AG04449 (cell line): ENCODE data around the gene PIEZO2.

Experiments
- CTCF ChIA-PET: fragments of 350-600 bp; formaldehyde crosslinking; extraction: SDS; loops from one replicate; lab custom pipeline; 2021; ENCODE audit warnings: antibody characterized with exemption; lab: Yijun Ruan, JAX
- POLR2A ChIA-PET: fragments of 400-600, 350-600 bp; formaldehyde crosslinking; extraction: SDS; loops from one replicate; lab custom pipeline; 2020; ENCODE audit warnings: antibody characterized with exemption, inconsistent platforms; lab: Yijun Ruan, JAX
- DNase-seq: peaks from one replicate; pipeline ENCODE4 v3.0.0-alpha.2; 2010; ENCODE audit warnings: low read depth, low spot score
- H3K4me3 ChIP-seq: 2 replicates; pipeline ENCODE4 v1.5.1; 2011; ENCODE audit warnings: low read depth, mild to moderate bottlenecking, control low read depth, low read length
- CTCF ChIP-seq: IDR thresholded peaks from one replicate; pipeline ENCODE4 v1.5.1; 2011; ENCODE audit warnings: mild to moderate bottlenecking, moderate library complexity, low read length, control low read depth, inconsistent platforms; ENCODE audit not compliant: insufficient read depth; ENCODE audit errors: missing control alignments

PIEZO2 gene

DNA sequence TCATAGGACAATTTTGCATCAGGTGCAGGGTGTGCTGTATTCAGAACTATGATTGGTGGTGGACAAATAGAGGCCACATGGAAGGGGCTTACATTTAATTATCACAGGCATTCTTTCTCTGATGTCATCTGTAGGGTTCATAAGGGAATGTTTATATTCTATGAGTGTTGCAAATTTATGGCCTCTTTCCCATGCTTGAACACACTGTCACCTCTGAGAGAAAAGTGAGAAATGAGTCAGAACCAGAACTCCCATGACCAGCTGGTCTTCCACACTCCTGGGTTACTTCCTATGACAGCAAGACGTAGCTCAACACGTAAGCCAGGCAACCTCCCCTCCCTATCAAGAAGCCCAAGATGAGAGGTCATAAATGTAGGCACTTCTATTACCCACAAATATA lies 310.8 kb downstream of the PIEZO2 start:
- no peak overlapping the region for H3K4me3 ChIP-seq
- DNase-seq = no peak
- ChIA-PET POLR2A (no interaction called here), CTCF (interaction anchor here (4.0 kb wide), 1 partner anchor 12 kb away, joined by 22 read pairs; no protein-coding TSS in a partner anchor)
- no peak for TF ChIP-seq CTCF

- no peak for TF ChIP-seq CTCF
- H3K4me3 ChIP-seq = no peak overlapping the region
- DNase-seq = no peak
- ChIA-PET CTCF (no interaction called here), POLR2A (no interaction called here)
Measured at GRCh38 chr18:10834128-10834815, 315.1 kb downstream of the PIEZO2 start.

DNA sequence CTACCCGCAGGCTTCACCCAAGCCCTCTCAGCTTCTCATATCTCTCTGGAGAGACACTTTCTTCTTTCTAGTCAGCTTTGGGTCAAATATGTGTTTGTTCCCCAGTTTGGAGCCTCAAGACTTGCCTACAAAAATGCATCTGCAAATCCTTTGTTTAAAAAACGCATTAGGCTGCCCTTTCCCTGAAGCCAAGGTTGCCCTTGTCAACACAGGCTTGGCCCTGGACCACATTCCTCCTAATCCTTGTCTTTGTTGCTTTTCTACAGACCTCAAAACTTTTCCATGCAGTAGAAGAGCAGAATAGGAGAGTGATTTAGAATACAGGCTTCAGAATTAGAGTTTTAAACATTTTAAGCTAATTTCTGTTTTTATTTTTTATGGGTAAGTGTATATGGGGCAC lies 315.7 kb downstream of the PIEZO2 start:
- no peak overlapping the region for H3K4me3 ChIP-seq
- TF ChIP-seq CTCF = no peak
- ChIA-PET CTCF (no interaction called here), POLR2A (no interaction called here)
- no peak for DNase-seq

GRCh38 chr18:10826400-10826799 lies 323.0 kb downstream of the PIEZO2 start:
- CTCF ChIA-PET = no interaction called here
- POLR2A ChIA-PET = no interaction called here
- DNase-seq = no peak
- no peak for TF ChIP-seq CTCF
- H3K4me3 ChIP-seq = no peak overlapping the region

- H3K4me3 ChIP-seq = no peak overlapping the region
- CTCF ChIA-PET = interaction anchor here (1.0 kb wide), 1 partner anchor 34 kb away, joined by 3 read pairs; no protein-coding TSS in a partner anchor
- TF ChIP-seq CTCF = no peak
- POLR2A ChIA-PET = no interaction called here
- DNase-seq = no peak
Measured at GRCh38 chr18:10822456-10822855, 326.9 kb downstream of the PIEZO2 start.

DNA sequence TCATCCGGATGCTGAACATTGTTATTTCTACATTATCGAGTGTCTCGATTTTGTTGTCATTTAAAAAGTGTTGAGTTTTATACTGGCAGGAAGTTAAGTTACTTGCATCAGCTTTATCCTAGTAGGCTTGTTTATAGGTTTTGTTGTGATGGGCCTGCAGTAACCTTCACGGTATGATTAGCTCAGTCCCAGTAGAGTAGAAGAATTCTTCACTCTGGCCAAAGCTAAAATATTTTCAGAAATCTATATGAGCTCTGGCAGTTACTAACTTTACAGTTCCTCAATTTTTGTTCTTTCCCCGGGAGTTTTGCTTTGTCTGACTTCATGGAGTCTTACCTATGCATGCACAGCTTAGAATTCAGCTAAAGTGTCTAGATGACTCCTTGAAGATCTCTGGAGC lies 328.7 kb downstream of the PIEZO2 start:
- DNase-seq = no peak
- no peak for TF ChIP-seq CTCF
- ChIA-PET POLR2A (no interaction called here), CTCF (no interaction called here)
- H3K4me3 ChIP-seq = no peak overlapping the region
